ENCODE results near the gene CFAP74. TPM values are rescaled to one million over a fixed set of nuclear protein-coding genes. Genes with fewer than 3 reads are reported as not detected.

CFAP74 gene
- total and polyA plus RNA-seq, 9 of the 15 experiments (the other 6 are each of a cell fraction or from before 2014, with no cell fraction given) = 0.03 to 0.15 (median 0.05) TPM; not detected in 6

DNA sequence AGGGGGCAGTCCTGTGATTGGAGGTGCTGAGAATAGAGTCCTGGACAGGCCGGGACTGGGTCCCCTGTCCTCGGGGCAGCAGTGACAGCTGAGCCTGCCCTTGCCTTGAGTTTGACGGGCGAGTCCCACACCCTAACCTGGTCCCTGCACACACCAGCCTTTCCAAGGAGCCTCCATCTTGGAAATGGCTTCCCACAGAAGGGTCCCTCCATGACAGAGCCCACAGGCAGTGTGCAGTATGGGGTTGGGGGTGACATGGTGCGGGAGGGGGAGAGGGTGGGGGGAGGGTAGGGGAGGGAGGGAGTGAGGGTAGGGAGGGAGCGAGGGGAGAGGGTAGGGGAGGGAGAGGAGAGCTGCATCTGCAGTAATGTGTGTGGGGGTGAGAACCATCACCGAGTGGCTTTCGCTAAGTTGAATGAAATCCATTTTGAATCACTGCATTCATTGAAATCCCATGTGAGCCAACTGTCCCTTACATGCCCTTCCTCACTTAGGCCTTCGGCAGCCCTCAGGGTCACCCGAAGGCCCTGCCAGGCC is 74.4 kb downstream of the CFAP74 start:
- H3K4me2 ChIP-seq (ENCODE audit: insufficient read depth, low read length) = no peak overlapping the region
- no peak for DNase-seq (ENCODE audit: extremely low read depth in 1 of 4, low spot score in 3 of 4)

More for the DNA sequence above, 74.4 kb downstream of the CFAP74 start:
- Histone ChIP-seq H3K9ac (ENCODE audit: insufficient read depth in 1 of 2, low read depth in 2 of 2, low read length in 2 of 2) (no peak overlapping the region), H4K20me1 (replicated peaks; ENCODE audit: control insufficient read depth, insufficient read depth, low read length) (peaks cover 8% of the 10 kb centered on the region; the same call in 1 of the 2 replicates), H3K4me3 (no peak overlapping the region), H3K9me3 (replicated peaks; ENCODE audit: control insufficient read depth, insufficient read depth, low read depth, low read length) (0 out of 2 replicates have a peak, but pooled peaks cover 4% of the 10 kb centered on the region), H3K27me3 (ENCODE audit: control insufficient read depth in 2 of 2, insufficient read depth in 2 of 2, low read length in 2 of 2) (peaks cover 23 to 73% of the 10 kb centered on the region in 2 experiments; a peak in 3 of 5 replicates), H3K9me1 (ENCODE audit: control insufficient read depth, insufficient read depth, low read length) (no peaks in the 10 kb centered on the region), H3K79me2 (ENCODE audit: control insufficient read depth, insufficient read depth, low read length) (no peaks in the 10 kb centered on the region), H2AFZ (ENCODE audit: low read depth, low read length) (no peak overlapping the region), H3K27ac (ENCODE audit: extremely low read depth, low read depth, low read length) (no peak overlapping the region), H3K4me1 (replicated peaks in 1 of 2; ENCODE audit: control insufficient read depth in 2 of 2, insufficient read depth in 2 of 2, low read length in 2 of 2) (peaks cover 0 to 53% of the 10 kb centered on the region in 2 experiments; a peak in 1 of 5 replicates), H3K36me3 (ENCODE audit: control insufficient read depth, insufficient read depth, low read length) (no peaks in the 10 kb centered on the region)
- intact Hi-C loops (cut with micrococcal nuclease) = no loop called here
- WGBS (ENCODE audit: insufficient coverage, low coverage, missing lambda C conversion rate) = 16% methylated on average over 8 of the region's 10 CpGs
- TF ChIP-seq FUS (optimal IDR thresholded peaks at IDR 0.05; ENCODE audit: low read depth, low read length) (no peak), RBM39 (optimal IDR thresholded peaks at IDR 0.05; ENCODE audit: low read depth, low read length) (no peak)
- TF ChIP-seq, protein P1, sequence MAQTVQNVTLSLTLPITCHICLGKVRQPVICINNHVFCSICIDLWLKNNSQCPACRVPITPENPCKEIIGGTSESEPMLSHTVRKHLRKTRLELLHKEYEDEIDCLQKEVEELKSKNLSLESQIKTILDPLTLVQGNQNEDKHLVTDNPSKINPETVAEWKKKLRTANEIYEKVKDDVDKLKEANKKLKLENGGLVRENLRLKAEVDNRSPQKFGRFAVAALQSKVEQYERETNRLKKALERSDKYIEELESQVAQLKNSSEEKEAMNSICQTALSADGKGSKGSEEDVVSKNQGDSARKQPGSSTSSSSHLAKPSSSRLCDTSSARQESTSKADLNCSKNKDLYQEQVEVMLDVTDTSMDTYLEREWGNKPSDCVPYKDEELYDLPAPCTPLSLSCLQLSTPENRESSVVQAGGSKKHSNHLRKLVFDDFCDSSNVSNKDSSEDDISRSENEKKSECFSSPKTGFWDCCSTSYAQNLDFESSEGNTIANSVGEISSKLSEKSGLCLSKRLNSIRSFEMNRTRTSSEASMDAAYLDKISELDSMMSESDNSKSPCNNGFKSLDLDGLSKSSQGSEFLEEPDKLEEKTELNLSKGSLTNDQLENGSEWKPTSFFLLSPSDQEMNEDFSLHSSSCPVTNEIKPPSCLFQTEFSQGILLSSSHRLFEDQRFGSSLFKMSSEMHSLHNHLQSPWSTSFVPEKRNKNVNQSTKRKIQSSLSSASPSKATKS (CRISPR knock-in tag; IDR thresholded peaks at IDR 0.05) = no peak
- TF ChIP-seq, protein P2, sequence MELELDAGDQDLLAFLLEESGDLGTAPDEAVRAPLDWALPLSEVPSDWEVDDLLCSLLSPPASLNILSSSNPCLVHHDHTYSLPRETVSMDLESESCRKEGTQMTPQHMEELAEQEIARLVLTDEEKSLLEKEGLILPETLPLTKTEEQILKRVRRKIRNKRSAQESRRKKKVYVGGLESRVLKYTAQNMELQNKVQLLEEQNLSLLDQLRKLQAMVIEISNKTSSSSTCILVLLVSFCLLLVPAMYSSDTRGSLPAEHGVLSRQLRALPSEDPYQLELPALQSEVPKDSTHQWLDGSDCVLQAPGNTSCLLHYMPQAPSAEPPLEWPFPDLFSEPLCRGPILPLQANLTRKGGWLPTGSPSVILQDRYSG (tag; conservative IDR thresholded peaks at IDR 0.05; ENCODE audit: low read depth) = no peak
- no peak for ATAC-seq
- no TSS peak for BruUV-seq (replicated peaks)
- ChIA-PET POLR2A (no interaction called here), CTCF (ENCODE audit: low intra/inter-chr PET ratio) (no interaction called here)
- FAIRE-seq = no peak
- in situ Hi-C loops (cut with MboI) = no loop called here
